ENCODE results near the gene TMEM202. TPM values are rescaled to one million over a fixed set of nuclear protein-coding genes. Genes with fewer than 3 reads are reported as not detected.

The TMEM202 gene
- total and polyA plus RNA-seq, 2 of the 13 experiments (the other 11 are each of a cell fraction or from before 2014, with no cell fraction given): not detected

DNA sequence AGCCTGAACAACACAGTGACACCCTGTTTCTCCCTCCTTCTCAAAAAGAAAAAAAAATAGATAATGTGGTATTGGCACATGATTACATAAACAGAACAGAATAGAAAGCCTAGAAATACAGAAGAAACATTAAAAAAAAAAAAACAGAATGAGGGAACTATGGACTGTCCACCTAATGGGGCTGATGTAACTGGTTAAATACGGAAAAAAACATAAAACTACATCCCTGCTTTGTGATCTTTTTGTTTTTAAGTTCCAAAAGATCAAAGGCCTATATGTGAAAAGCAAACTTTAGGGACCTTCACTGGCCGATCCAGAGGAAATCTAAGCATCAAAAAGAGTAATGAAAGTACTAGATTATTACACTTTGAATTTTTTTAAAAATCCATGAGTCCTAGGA, 17.2 kb downstream of the TMEM202 start:
- no peak overlapping the region for H2AFZ ChIP-seq (ENCODE audit: low read length)
- FAIRE-seq (no peak), DNase-seq (ENCODE audit: low spot score) (peak; percentile 51), ATAC-seq (no peak; the same call in 2 of the 3 replicates)
- no peaks in the 10 kb centered on the region for H4K20me1 ChIP-seq (ENCODE audit: insufficient read depth, low read length)
- no peak overlapping the region for H3K27ac ChIP-seq (ENCODE audit: extremely low read length, insufficient read depth, low read length)
- BruUV-seq (replicated peaks): no TSS peak
- POLR2A ChIA-PET: no interaction called here
- H3K4me1 ChIP-seq (ENCODE audit: insufficient read depth, low read length): peaks cover 14% of the 10 kb centered on the region
- H3K9ac ChIP-seq (ENCODE audit: insufficient read depth, low read depth, low read length): no peak overlapping the region
- CTCF ChIA-PET (ENCODE audit: low intra/inter-chr PET ratio, low total read pairs): no interaction called here
- H3K9me3 ChIP-seq (ENCODE audit: low read length): no peaks in the 10 kb centered on the region
- H3K4me2 ChIP-seq (ENCODE audit: low read depth, low read length): no peak overlapping the region
- intact Hi-C loops (cut with micrococcal nuclease; ENCODE audit: unreplicated experiment): no loop called here
- no peak overlapping the region for H3K4me3 ChIP-seq (replicated peaks in 1 of 3; ENCODE audit: insufficient read depth in 1 of 3, low read depth in 2 of 3, low read length in 3 of 3)
- H3K27me3 ChIP-seq (ENCODE audit: control insufficient read depth in 1 of 2, insufficient read depth in 2 of 2, low read length in 2 of 2): peaks cover 2 to 4% of the 10 kb centered on the region in 2 experiments; a peak in 2 of 5 replicates
- 1% methylated on average over 2 of the region's 2 CpGs for WGBS (ENCODE audit: low lambda C conversion rate)
- H3K36me3 ChIP-seq (replicated peaks in 1 of 2; ENCODE audit: control insufficient read depth in 1 of 2, insufficient read depth in 2 of 2, low read length in 2 of 2): no peaks in the 10 kb centered on the region
- in situ Hi-C loops (cut with HindIII; ENCODE audit: extremely low pct_ligation_motif_present, low pct_unique_long_range_greater_than_20kb): no loop called here
- no peaks in the 10 kb centered on the region for H3K79me2 ChIP-seq (ENCODE audit: insufficient read depth, low read length)
- TF ChIP-seq, protein P1, sequence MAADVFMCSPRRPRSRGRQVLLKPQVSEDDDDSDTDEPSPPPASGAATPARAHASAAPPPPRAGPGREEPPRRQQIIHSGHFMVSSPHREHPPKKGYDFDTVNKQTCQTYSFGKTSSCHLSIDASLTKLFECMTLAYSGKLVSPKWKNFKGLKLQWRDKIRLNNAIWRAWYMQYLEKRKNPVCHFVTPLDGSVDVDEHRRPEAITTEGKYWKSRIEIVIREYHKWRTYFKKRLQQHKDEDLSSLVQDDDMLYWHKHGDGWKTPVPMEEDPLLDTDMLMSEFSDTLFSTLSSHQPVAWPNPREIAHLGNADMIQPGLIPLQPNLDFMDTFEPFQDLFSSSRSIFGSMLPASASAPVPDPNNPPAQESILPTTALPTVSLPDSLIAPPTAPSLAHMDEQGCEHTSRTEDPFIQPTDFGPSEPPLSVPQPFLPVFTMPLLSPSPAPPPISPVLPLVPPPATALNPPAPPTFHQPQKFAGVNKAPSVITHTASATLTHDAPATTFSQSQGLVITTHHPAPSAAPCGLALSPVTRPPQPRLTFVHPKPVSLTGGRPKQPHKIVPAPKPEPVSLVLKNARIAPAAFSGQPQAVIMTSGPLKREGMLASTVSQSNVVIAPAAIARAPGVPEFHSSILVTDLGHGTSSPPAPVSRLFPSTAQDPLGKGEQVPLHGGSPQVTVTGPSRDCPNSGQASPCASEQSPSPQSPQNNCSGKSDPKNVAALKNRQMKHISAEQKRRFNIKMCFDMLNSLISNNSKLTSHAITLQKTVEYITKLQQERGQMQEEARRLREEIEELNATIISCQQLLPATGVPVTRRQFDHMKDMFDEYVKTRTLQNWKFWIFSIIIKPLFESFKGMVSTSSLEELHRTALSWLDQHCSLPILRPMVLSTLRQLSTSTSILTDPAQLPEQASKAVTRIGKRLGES (CRISPR knock-in tag; IDR thresholded peaks at IDR 0.05; ENCODE audit: borderline replicate concordance): no peak
- TF ChIP-seq ZSCAN12 (CRISPR knock-in tag; IDR thresholded peaks at IDR 0.05) (no peak), GATA4 (IDR thresholded peaks at IDR 0.05; ENCODE audit: borderline replicate concordance, low read depth) (no peak), ZNF768 (CRISPR knock-in tag; IDR thresholded peaks at IDR 0.05) (no peak), ZEB1 (IDR thresholded peaks at IDR 0.05; ENCODE audit: insufficient replicate concordance, low read depth) (no peak), ZNF263 (CRISPR knock-in tag; IDR thresholded peaks at IDR 0.05) (no peak), KDM4B (CRISPR knock-in tag; IDR thresholded peaks at IDR 0.05) (no peak), HDAC6 (IDR thresholded peaks at IDR 0.05; ENCODE audit: low read depth, low read length) (no peak), CEBPG (CRISPR knock-in tag; IDR thresholded peaks at IDR 0.05) (peak; percentile 20; the same call in 1 of the 2 replicates), NFKBIZ (CRISPR knock-in tag; IDR thresholded peaks at IDR 0.05) (no peak), RAD21 (CRISPR knock-in tag; IDR thresholded peaks at IDR 0.05) (no peak), EP300 (IDR thresholded peaks at IDR 0.05; ENCODE audit: low read depth in 2 of 2, low read length in 2 of 2) (peak in 1 of 2 experiments; percentile 54; a peak in 1 of 4 replicates), EP300 (CRISPR knock-in tag; IDR thresholded peaks at IDR 0.05; ENCODE audit: borderline replicate concordance) (no peak), NCOA5 (CRISPR knock-in tag; IDR thresholded peaks at IDR 0.05) (no peak), SIN3A (IDR thresholded peaks at IDR 0.05; ENCODE audit: borderline replicate concordance, low read depth, low read length) (no peak), ZBTB1 (CRISPR knock-in tag; IDR thresholded peaks at IDR 0.05; ENCODE audit: borderline replicate concordance) (no peak), ZNF775 (CRISPR knock-in tag; IDR thresholded peaks at IDR 0.05; ENCODE audit: borderline replicate concordance) (no peak), ZNF282 (IDR thresholded peaks at IDR 0.05; ENCODE audit: partially characterized antibody) (no peak), NCOR1 (IDR thresholded peaks at IDR 0.05; ENCODE audit: borderline replicate concordance, low read length) (peak; percentile 47; the same call in 1 of the 2 replicates), NFRKB (IDR thresholded peaks at IDR 0.05) (no peak)
- TF ChIP-seq, protein P2, sequence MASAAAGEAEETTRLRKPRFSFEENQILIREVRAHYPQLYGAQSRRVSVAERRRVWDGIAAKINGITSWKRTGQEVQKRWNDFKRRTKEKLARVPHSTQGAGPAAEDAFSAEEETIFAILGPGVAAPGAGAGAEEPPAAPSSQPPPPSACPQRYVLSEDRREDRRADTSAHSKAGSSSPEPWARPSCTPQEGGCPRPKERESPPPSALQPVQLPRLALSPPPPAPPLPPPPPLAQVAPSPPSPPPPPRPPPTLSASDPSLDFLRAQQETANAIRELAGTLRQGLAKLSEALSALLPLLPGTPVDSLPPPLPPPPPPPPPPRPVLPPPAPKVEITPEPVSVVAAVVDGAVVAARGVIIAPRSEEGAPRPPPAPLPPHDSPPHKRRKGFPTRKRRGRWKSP (CRISPR knock-in tag; IDR thresholded peaks at IDR 0.05): no peak
- TF ChIP-seq, protein P3, sequence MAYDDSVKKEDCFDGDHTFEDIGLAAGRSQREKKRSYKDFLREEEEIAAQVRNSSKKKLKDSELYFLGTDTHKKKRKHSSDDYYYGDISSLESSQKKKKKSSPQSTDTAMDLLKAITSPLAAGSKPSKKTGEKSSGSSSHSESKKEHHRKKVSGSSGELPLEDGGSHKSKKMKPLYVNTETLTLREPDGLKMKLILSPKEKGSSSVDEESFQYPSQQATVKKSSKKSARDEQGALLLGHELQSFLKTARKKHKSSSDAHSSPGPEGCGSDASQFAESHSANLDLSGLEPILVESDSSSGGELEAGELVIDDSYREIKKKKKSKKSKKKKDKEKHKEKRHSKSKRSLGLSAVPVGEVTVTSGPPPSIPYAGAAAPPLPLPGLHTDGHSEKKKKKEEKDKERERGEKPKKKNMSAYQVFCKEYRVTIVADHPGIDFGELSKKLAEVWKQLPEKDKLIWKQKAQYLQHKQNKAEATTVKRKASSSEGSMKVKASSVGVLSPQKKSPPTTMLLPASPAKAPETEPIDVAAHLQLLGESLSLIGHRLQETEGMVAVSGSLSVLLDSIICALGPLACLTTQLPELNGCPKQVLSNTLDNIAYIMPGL (CRISPR knock-in tag; IDR thresholded peaks at IDR 0.05; ENCODE audit: borderline replicate concordance in 1 of 2, low read depth in 1 of 2): no peak

All from HepG2 (cell line).